GM19023 (cell line): ENCODE data around the gene C22orf39.

Experiments used
- ATAC-seq: cut with Tn5 transposase; IDR thresholded peaks from one replicate; pipeline ENCODE4 v1.9.1; 2021; ENCODE audit warnings: mild to moderate bottlenecking, moderate library complexity; ENCODE audit not compliant: unreplicated experiment

The C22orf39 gene

GRCh38 chr22:19432133-19432851 is 15.2 kb downstream of the C22orf39 start, which contains the start of gene MRPL40:
TSS of gene MRPL40 (plus strand) at chr22:19432545. CDS start at chr22:19432555, 10 bp downstream.
- peak; percentile 80 for ATAC-seq

- peak; percentile 47 for ATAC-seq
Observed at GRCh38 chr22:19431649-19432132, 15.8 kb downstream of the C22orf39 start, which contains the start of gene HIRA. TSS of gene HIRA (minus strand) at chr22:19431733. CDS start at chr22:19431476, 257 bp downstream.

GRCh38 chr22:19430890-19431541 is 16.5 kb downstream of the C22orf39 start:
- peak; percentile 16 for ATAC-seq

- ATAC-seq: no peak
Observed at GRCh38 chr22:19429950-19430889, 17.3 kb downstream of the C22orf39 start.

GRCh38 chr22:19424186-19424500 is 23.4 kb downstream of the C22orf39 start:
- no peak for ATAC-seq

GRCh38 chr22:19422440-19423301 is 24.8 kb downstream of the C22orf39 start:
- no peak for ATAC-seq

- no peak for ATAC-seq
Observed at GRCh38 chr22:19420321-19420720, 27.2 kb downstream of the C22orf39 start.

- ATAC-seq: no peak
Observed at GRCh38 chr22:19419464-19420178, 27.9 kb downstream of the C22orf39 start.

GRCh38 chr22:19419086-19419463 is 28.4 kb downstream of the C22orf39 start:
- ATAC-seq: no peak

- ATAC-seq: no peak
Observed at GRCh38 chr22:19412923-19413322, 34.6 kb downstream of the C22orf39 start.

- no peak for ATAC-seq
Observed at GRCh38 chr22:19412478-19412877, 35.0 kb downstream of the C22orf39 start.

- ATAC-seq: no peak
Observed at GRCh38 chr22:19411690-19412045, 35.8 kb downstream of the C22orf39 start.

- ATAC-seq: no peak
Observed at GRCh38 chr22:19410941-19411689, 36.4 kb downstream of the C22orf39 start.

GRCh38 chr22:19407649-19408606 is 39.6 kb downstream of the C22orf39 start:
- no peak for ATAC-seq

- no peak for ATAC-seq
Observed at GRCh38 chr22:19406846-19407245, 40.7 kb downstream of the C22orf39 start.

GRCh38 chr22:19406281-19406811 is 41.2 kb downstream of the C22orf39 start:
- no peak for ATAC-seq

- no peak for ATAC-seq
Observed at GRCh38 chr22:19405652-19406051, 41.9 kb downstream of the C22orf39 start.

GRCh38 chr22:19405133-19405532 is 42.4 kb downstream of the C22orf39 start:
- ATAC-seq: no peak
